HG03460 (cell line): ENCODE data around the gene NADK.
"Not testable (repeated sequence)": the region's sequence is repeated elsewhere in the genome, so short reads cannot be mapped to it uniquely, and the experiment has no call there.

Experiments
- ATAC-seq: cut with Tn5 transposase; IDR thresholded peaks from one replicate; pipeline ENCODE4 v1.9.1; 2021; ENCODE audit not compliant: unreplicated experiment

The NADK gene

GRCh38 chr1:1748686-1749321 is 29.5 kb downstream of the NADK start:
- ATAC-seq: no peak

DNA sequence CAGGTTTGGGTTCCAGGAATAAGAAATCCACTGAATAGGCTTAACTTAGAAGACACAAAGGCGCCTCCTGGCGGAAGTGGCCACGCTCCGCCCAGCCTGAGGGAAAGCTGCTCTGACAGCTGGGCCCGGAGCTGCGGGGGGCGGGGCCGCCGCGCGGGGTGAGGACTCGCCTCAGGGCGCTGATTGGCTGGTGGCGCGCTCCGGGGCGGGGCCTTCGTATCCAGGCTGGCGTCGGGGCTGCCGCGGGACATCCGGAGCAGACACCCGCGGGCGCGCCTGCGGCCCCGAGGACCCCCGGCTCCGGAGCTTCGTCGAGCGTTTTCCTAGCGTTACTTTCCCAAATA is 31.7 kb downstream of the NADK start:
- ATAC-seq: peak; percentile 73

- peak; percentile 60 for ATAC-seq
Measured at GRCh38 chr1:1745651-1746565, 32.4 kb downstream of the NADK start.

- not testable (repeated sequence) for ATAC-seq
Measured at GRCh38 chr1:1742529-1742928, 35.7 kb downstream of the NADK start.

DNA sequence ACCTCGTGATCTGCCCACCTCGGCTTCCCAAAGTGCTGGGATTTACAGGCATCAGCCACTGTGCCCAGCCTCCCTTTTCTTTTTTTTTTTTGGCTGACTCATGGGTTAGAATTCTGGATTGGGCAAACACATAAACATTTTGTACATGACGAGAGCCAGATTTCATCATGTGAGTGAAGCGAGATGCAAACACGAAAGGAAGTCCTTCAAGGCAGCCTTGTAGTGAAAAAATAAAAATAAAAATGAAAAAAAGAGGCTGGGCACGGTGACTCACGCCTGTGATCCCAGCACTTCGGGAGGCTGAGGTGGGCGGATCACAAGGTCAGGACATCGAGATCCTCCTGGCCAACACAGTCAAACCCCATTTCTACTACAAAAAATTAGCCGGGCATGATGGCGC is 37.3 kb downstream of the NADK start:
- not testable (repeated sequence) for ATAC-seq

DNA sequence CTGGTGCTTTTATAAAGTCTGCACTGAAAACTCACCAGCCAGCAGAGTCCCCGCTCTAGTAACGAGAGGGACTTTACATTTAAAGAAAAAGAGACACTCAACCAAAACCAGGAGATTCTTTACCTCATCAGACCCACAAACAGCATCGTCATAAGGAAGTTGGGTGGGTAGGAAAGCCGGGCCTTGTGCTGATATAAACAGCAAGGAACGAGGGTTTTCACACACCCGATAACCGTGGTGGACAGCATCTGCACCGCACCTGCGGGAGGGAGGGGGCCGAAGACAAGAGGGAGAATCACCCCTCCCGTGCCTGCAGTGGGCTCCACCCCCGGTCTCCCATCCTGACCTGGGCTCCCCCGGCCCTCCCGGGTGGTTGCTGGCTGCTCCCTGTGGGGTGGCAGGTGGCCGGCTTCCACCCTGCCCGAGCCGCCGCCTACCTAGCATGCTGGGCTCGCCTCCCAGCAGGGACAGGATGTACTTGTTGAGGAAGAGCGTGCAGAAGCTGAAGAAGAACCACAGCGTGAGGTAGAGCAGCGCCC is 39.4 kb downstream of the NADK start:
- not testable (repeated sequence) for ATAC-seq

DNA sequence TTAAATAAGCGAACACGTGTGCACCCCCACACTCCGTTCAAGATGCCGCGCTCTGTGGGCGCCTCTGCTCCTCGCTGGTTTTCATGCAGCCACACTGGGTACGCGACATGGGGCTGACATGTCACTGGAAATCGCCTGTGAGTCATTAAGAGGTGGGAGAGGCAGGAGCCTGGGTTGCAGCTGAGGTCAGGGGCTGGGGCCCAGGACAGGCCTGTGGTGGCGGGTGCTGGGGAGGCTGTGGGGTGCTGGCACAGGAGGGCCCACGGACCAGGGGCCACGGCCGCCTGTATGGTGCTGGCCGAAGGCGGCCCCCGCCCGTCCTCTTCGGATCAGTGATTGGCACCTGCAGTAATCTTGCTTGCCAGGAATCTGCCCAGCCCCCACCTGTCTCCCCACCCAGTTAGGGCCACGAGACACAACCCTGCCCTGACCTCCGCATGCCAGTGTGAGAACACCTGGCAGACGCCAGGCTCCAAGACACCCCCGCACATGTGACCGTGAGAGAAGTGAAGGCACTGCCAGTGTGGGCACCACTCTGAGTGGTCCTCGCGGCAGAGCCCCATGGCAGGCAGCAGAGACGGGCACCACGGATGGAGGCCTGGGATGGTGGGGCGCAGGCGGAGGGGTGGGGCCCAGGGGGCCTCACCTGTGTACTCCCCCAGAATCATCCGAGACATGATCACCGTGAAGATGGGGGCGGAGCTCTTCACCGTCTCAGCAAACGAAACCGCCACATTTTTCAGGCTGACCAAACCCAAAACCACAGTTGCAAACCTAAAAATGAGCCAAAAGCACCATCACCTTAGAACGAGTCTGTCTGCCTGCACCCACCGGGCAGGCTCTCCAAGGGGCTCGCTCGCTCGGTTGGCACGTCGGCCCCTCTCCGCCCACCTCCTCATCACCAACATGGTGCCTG is 40.3 kb downstream of the NADK start:
- not testable (repeated sequence) for ATAC-seq

GRCh38 chr1:1732381-1732780 is 45.9 kb downstream of the NADK start:
- ATAC-seq: no peak

GRCh38 chr1:1730870-1731269 is 47.4 kb downstream of the NADK start:
- ATAC-seq: no peak

- ATAC-seq: not testable (repeated sequence)
Measured at GRCh38 chr1:1730230-1730629, 48.0 kb downstream of the NADK start.

DNA sequence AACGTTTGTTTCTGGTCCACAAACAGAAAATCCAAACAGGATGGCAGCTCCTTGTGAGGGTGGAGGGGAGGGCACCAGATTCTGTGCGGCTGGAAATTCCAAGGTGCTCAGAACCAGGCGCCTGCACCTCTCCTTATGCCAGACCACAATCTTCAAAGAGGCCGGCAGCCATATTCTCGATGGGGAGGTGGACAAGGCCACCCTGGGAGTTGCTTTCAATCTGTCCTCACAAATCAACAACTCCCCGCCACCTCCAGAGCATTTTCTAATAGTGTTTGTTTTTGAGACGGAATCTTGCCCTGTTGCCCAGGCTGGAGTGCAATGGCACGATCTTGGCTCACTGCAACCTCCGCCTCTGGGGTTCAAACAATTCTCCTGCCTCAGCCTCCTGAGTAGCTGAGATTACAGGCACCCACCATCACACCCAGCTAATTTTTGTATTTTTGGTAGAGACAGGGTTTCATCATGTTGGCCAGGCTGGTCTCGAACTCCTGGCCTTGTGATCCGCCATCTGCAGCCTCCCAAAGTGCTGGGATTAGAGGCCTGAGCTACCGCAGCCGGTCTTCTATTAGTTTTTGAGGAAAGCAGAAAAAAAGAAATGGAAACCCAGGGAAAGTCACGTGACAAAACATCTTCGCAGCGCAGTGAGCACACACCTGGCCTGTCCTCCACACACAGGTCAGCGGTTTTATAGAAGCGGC is 49.0 kb downstream of the NADK start:
- ATAC-seq: not testable (repeated sequence)

DNA sequence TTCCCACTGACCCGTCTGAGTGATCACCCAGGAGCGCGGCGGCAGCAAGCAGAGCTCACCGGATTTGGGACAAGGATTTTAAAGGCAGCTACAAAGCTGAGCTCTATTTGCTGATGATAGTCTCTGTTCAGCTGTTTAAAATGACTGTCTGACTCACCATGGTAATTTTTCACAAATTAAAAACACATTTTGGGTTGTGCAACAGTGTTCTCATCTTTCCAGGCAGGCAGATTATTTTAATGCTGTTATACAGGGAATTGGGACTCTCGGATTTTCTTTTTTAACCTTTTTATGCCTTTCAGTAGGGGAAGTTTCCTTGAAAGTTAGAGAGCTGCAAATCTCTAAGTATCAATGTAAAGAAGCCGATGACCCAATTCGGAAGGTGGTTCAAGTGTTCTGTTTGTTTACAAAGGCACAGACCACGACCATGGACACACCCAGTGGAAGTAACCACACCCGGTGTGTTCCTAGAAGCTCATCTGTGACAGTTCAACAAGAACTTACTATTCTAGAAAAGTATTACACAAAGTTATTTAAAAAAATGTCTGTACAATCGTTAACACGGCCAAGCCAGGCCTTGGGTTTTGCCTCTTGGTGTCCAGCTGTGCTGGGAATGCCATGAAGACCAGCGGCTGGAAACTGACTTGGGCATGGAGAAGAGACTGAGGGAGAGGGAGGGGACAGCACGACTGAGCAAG is 49.8 kb downstream of the NADK start:
- ATAC-seq: not testable (repeated sequence)

DNA sequence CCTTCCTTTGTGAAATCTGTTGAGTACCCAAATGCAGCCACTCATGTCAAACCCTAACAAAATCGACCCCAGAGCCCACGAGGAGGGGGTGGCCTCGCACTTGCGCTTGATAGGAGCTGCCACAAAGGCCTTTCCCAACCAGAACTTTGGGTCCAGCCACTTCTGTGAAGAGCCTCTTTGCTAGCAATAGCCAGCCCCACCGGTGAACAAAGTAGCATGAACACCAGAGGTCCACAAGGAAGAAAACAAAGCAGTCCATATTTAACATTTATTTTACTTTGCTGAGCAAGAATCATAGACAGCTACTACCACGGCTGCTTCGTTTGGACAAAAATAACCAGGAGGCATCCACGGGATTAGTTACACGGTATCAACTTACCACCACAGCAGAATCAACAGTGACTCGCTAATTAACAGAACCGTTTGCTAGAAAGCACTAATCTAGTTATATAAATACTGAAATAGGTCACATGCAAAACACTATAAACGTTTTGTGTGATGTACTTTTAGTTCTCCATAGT is 51.1 kb downstream of the NADK start:
- not testable (repeated sequence) for ATAC-seq

- not testable (repeated sequence) for ATAC-seq
Measured at GRCh38 chr1:1726088-1726487, 52.2 kb downstream of the NADK start.

GRCh38 chr1:1724035-1724864 is 54.0 kb downstream of the NADK start, which contains the start of gene CDK11A:
Gene CDK11A (minus strand): TSS chr1:1724357. CDS start chr1:1722818, 1,539 bp downstream.
- ATAC-seq: peak; percentile 92

GRCh38 chr1:1721201-1721600 is 57.1 kb downstream of the NADK start:
- ATAC-seq: no peak

GRCh38 chr1:1715109-1715883 is 63.0 kb downstream of the NADK start:
- not testable (repeated sequence) for ATAC-seq

GRCh38 chr1:1707897-1708296 is 70.4 kb downstream of the NADK start:
- ATAC-seq: not testable (repeated sequence)
